H9 (cell line): ENCODE data around the gene SLC22A12. TPM values are rescaled to one million over a fixed set of nuclear protein-coding genes. Genes with fewer than 3 reads are reported as not detected.

Experiments used
- DNase-seq: peaks from one replicate; pipeline ENCODE4 v3.0.0-alpha.2; 2017
- H2AFZ ChIP-seq: one replicate; pipeline ENCODE4 v1.6.1; 2013; ENCODE audit warnings: mild to moderate bottlenecking, low read length, control low read depth, moderate library complexity
- H2AK5ac ChIP-seq: 2 replicates; pipeline ENCODE4 v1.6.1; 2013; ENCODE audit warnings: low read length, control low read depth, mixed read lengths; ENCODE audit not compliant: insufficient read length
- H2BK120ac ChIP-seq: one replicate; pipeline ENCODE4 v1.6.1; 2013; ENCODE audit warnings: low read depth, mild to moderate bottlenecking, low read length, control low read depth, inconsistent platforms; ENCODE audit not compliant: poor library complexity, severe bottlenecking
- H2BK12ac ChIP-seq: 2 replicates; pipeline ENCODE4 v1.6.1; 2013; ENCODE audit warnings: low read length, control low read depth, mixed read lengths, low read depth; ENCODE audit not compliant: insufficient read length
- H2BK15ac ChIP-seq: 2 replicates; pipeline ENCODE4 v1.6.1; 2013; ENCODE audit warnings: low read depth, low read length, control low read depth
- H2BK20ac ChIP-seq: one replicate; pipeline ENCODE4 v1.6.1; 2013; ENCODE audit warnings: low read depth, mild to moderate bottlenecking, low read length, control low read depth, inconsistent platforms; ENCODE audit not compliant: poor library complexity, severe bottlenecking
- H2BK5ac ChIP-seq: 2 replicates; pipeline ENCODE4 v1.6.1; 2013; ENCODE audit warnings: low read length, control low read depth, mixed read lengths; ENCODE audit not compliant: insufficient read length
- H3K14ac ChIP-seq: 2 replicates; pipeline ENCODE4 v1.6.1; 2013; ENCODE audit warnings: low read length, control low read depth; ENCODE audit not compliant: insufficient read depth
- H3K18ac ChIP-seq: 2 replicates; pipeline ENCODE4 v1.6.1; 2013; ENCODE audit warnings: low read depth, mild to moderate bottlenecking, mixed read lengths, low read length, control low read depth; ENCODE audit not compliant: insufficient read length
- H3K23ac ChIP-seq: 2 replicates; pipeline ENCODE4 v1.6.1; 2013; ENCODE audit warnings: low read length, control low read depth, mixed read lengths, low read depth; ENCODE audit not compliant: insufficient read length
- H3K23me2 ChIP-seq: 2 replicates; pipeline ENCODE4 v1.6.1; 2013; ENCODE audit warnings: low read depth, mild to moderate bottlenecking, mixed read lengths, low read length, control low read depth; ENCODE audit not compliant: insufficient read length, poor library complexity, severe bottlenecking
- H3K27ac ChIP-seq: 2 replicates; pipeline ENCODE4 v1.5.1; 2013; ENCODE audit warnings: low read length, control low read depth, mixed read lengths, low read depth; ENCODE audit not compliant: insufficient read length
- H3K27me3 ChIP-seq: 2 replicates; pipeline ENCODE4 v1.6.1; 2013; ENCODE audit warnings: low read length, control low read depth, inconsistent platforms; ENCODE audit not compliant: insufficient read depth
- H3K4ac ChIP-seq: 2 replicates; pipeline ENCODE4 v1.6.1; 2013; ENCODE audit warnings: low read depth, mild to moderate bottlenecking, control low read depth, inconsistent platforms, low read length, moderate library complexity
- H3K4me1 ChIP-seq: 2 replicates; pipeline ENCODE4 v1.6.1; 2013; ENCODE audit warnings: low read length, control low read depth, inconsistent platforms; ENCODE audit not compliant: insufficient read depth
- H3K4me2 ChIP-seq: 2 replicates; pipeline ENCODE4 v1.6.1; 2013; ENCODE audit warnings: low read length, control low read depth, mixed read lengths; ENCODE audit not compliant: insufficient read length, insufficient read depth
- H3K56ac ChIP-seq: 2 replicates; pipeline ENCODE4 v1.6.1; 2013; ENCODE audit warnings: low read depth, mild to moderate bottlenecking, mixed read lengths, low read length, control low read depth; ENCODE audit not compliant: insufficient read length
- H3K79me1 ChIP-seq: 2 replicates; pipeline ENCODE4 v1.6.1; 2013; ENCODE audit warnings: low read depth, mild to moderate bottlenecking, moderate library complexity, low read length, control low read depth, inconsistent platforms; ENCODE audit not compliant: insufficient read depth, poor library complexity, severe bottlenecking
- H3K79me2 ChIP-seq: 2 replicates; pipeline ENCODE4 v1.6.1; 2013; ENCODE audit warnings: low read length, control low read depth, inconsistent platforms; ENCODE audit not compliant: insufficient read depth
- H3K9ac ChIP-seq: 2 replicates; pipeline ENCODE4 v1.6.1; 2013; ENCODE audit warnings: low read length, control low read depth, mixed read lengths; ENCODE audit not compliant: insufficient read length; ENCODE audit errors: extremely low read depth
- H3K9me3 ChIP-seq: one replicate; pipeline ENCODE4 v1.6.1; 2013; ENCODE audit warnings: low read depth, low read length, inconsistent platforms; ENCODE audit not compliant: control insufficient read depth
- H3T11ph ChIP-seq: one replicate; pipeline ENCODE4 v1.6.1; 2013; ENCODE audit warnings: mild to moderate bottlenecking, low read length, control low read depth, inconsistent platforms
- H4K20me1 ChIP-seq: one replicate; pipeline ENCODE4 v1.6.1; 2013; ENCODE audit not compliant: control insufficient read depth, insufficient read length, insufficient read depth
- H4K5ac ChIP-seq: 2 replicates; pipeline ENCODE4 v1.6.1; 2013; ENCODE audit warnings: low read depth, mild to moderate bottlenecking, mixed read lengths, low read length, control low read depth; ENCODE audit not compliant: insufficient read length
- H4K8ac ChIP-seq: replicated peaks from 2 replicates; pipeline ENCODE4 v1.6.1; 2013; ENCODE audit warnings: low read length, control low read depth, mixed read lengths, low read depth; ENCODE audit not compliant: insufficient read length
- H4K91ac ChIP-seq: 2 replicates; pipeline ENCODE4 v1.6.1; 2013; ENCODE audit warnings: low read depth, mild to moderate bottlenecking, moderate library complexity, mixed read lengths, low read length, control low read depth; ENCODE audit not compliant: insufficient read length
- H3K27ac Mint-ChIP-seq, 3 experiments: 2 replicates in 2 of 3; 3 replicates in 1 of 3; pipeline ENCODE4 v1.8.0; 2020 to 2021; ENCODE audit warnings: mixed read lengths in 3 of 3, mild to moderate bottlenecking in 1 of 3, moderate library complexity in 1 of 3
- H3K27me3 Mint-ChIP-seq: 2 replicates; pipeline ENCODE4 v1.8.0; 2021; ENCODE audit warnings: low read depth, mild to moderate bottlenecking, moderate library complexity, mixed read lengths
- H3K36me3 Mint-ChIP-seq, 3 experiments: 2 replicates in 2 of 3; 3 replicates in 1 of 3; pipeline ENCODE4 v1.8.0; 2020 to 2021; ENCODE audit warnings: low read depth in 3 of 3, mixed read lengths in 3 of 3; ENCODE audit not compliant: insufficient read depth in 1 of 3
- H3K4me1 Mint-ChIP-seq, 2 experiments: 2 replicates each; pipeline ENCODE4 v1.8.0; 2020; ENCODE audit warnings: mixed read lengths in 2 of 2
- H3K4me3 Mint-ChIP-seq, 2 experiments: 2 replicates in 1 of 2; 3 replicates in 1 of 2; pipeline ENCODE4 v1.8.0; 2020 to 2021; ENCODE audit warnings: mild to moderate bottlenecking in 2 of 2, mixed read lengths in 2 of 2, moderate library complexity in 1 of 2
- H3K9me3 Mint-ChIP-seq, 2 experiments: 2 replicates in 1 of 2; 3 replicates in 1 of 2; pipeline ENCODE4 v1.8.0; 2020; ENCODE audit warnings: mild to moderate bottlenecking in 2 of 2, mixed read lengths in 2 of 2, moderate library complexity in 1 of 2
- CTCF ChIP-seq: fragments of 200-600 bp; sonication (generic); conservative IDR thresholded peaks from 3 replicates; pipeline ENCODE4 v1.8.0; 2021; ENCODE audit warnings: antibody characterized with exemption, mild to moderate bottlenecking
- WGBS: extraction: QIAGEN DNeasy Blood & Tissue Kit; methylation state at CpG from one replicate; pipeline ENCODE4 v1.1.7; 2013; ENCODE audit warnings: missing lambda C conversion rate, low lambda C conversion rate, mixed read lengths; ENCODE audit not compliant: insufficient read length; ENCODE audit errors: extremely low coverage; 5-methylcytosine and 5-hydroxymethylcytosine counted together
- total RNA-seq: library from RNA; stranded (reverse); gene quantifications from 2 replicates; pipeline ENCODE4 v1.2.1, GENCODE V29; 2021

Gene SLC22A12
- total RNA-seq, 1 experiment from 2014 or later = not detected

- H3K27me3 Mint-ChIP-seq = peaks cover 10% of the 10 kb centered on the region
- no peak overlapping the region for H4K91ac ChIP-seq
- H2BK15ac ChIP-seq = no peak overlapping the region
- H3K9me3 Mint-ChIP-seq = no peaks in the 10 kb centered on the region
- no peaks in the 10 kb centered on the region for H3K79me1 ChIP-seq
- H3K4ac ChIP-seq = no peak overlapping the region
- H2BK12ac ChIP-seq = no peak overlapping the region
- no peak overlapping the region for H3K4me3 Mint-ChIP-seq
- no peak for DNase-seq
- H4K5ac ChIP-seq = no peak overlapping the region
- H4K20me1 ChIP-seq = no peaks in the 10 kb centered on the region
- no peaks in the 10 kb centered on the region for H3K9me3 ChIP-seq
- H3K4me1 ChIP-seq = no peaks in the 10 kb centered on the region; the same call in 1 of the 2 replicates
- H3K27ac ChIP-seq = no peak overlapping the region
- no peak overlapping the region for H3K9ac ChIP-seq
- H3K23ac ChIP-seq = no peak overlapping the region
- TF ChIP-seq CTCF = no peak
- WGBS = no CpG with 5 or more reads among the region's 8 CpGs
- H3K4me2 ChIP-seq = no peak overlapping the region
- no peak overlapping the region for H2BK5ac ChIP-seq
- no peak overlapping the region for H3K56ac ChIP-seq
- peaks cover 30 to 39% of the 10 kb centered on the region in 2 experiments for H3K4me1 Mint-ChIP-seq
- no peak overlapping the region for H3K18ac ChIP-seq
- peaks cover 5% of the 10 kb centered on the region for H3K23me2 ChIP-seq
- no peaks in the 10 kb centered on the region; a peak in 1 of 7 replicates for H3K36me3 Mint-ChIP-seq
- no peak overlapping the region for H2BK120ac ChIP-seq
- H2AK5ac ChIP-seq = no peak overlapping the region
- no peaks in the 10 kb centered on the region for H3K79me2 ChIP-seq
- no peak overlapping the region for H4K8ac ChIP-seq
- H3T11ph ChIP-seq = no peak overlapping the region
- H3K14ac ChIP-seq = no peak overlapping the region
- H2AFZ ChIP-seq = no peak overlapping the region
- H3K27ac Mint-ChIP-seq = no peak overlapping the region
- H3K27me3 ChIP-seq = no peaks in the 10 kb centered on the region
- no peak overlapping the region for H2BK20ac ChIP-seq
Observed at GRCh38 chr11:64568584-64569140, 22.4 kb upstream of the SLC22A12 start.
